Stimulated activated CD4-positive, alpha-beta T cell treated with anti-CD3 and anti-CD28 coated beads, Interleukin-12 subunit alpha, Interleukin-12 subunit beta, amount 100 ng/mL, for 48 hours (primary cell): ENCODE data around the gene GOSR1.
A peak's percentile ranks its signal among the peaks of the same experiment; 100 is the strongest.
"Not testable (repeated sequence)": the region's sequence is repeated elsewhere in the genome, so short reads cannot be mapped to it uniquely, and the experiment has no call there.

Source experiments
- DNase-seq, 3 donors: peaks; one replicate each; pipeline ENCODE4 v3.0.0-alpha.2; 2020; ENCODE audit warnings: low read depth in 2 of 3, low spot score in 1 of 3

Gene GOSR1

GRCh38 chr17:30477083-30477773 lies at the start of gene GOSR1:
TSS of gene GOSR1 (plus strand) at chr17:30477408. CDS start at chr17:30477434, 26 bp downstream.
- DNase-seq, result peak; percentile 87 to 89 (median 89)

- DNase-seq, result no peak
Measured at GRCh38 chr17:30427611-30428010, 49.6 kb upstream of the GOSR1 start.

GRCh38 chr17:30429155-30429554 lies 48.1 kb upstream of the GOSR1 start:
- DNase-seq, result no peak

GRCh38 chr17:30433514-30433913 lies 43.7 kb upstream of the GOSR1 start:
- DNase-seq, result no peak

GRCh38 chr17:30436729-30437128 lies 40.5 kb upstream of the GOSR1 start:
- DNase-seq, result no peak

- no peak for DNase-seq
Measured at GRCh38 chr17:30443721-30444120, 33.5 kb upstream of the GOSR1 start.

- DNase-seq, result not testable (repeated sequence)
Measured at GRCh38 chr17:30446640-30447039, 30.6 kb upstream of the GOSR1 start.

GRCh38 chr17:30449480-30449879 lies 27.7 kb upstream of the GOSR1 start:
- no peak for DNase-seq

- no peak for DNase-seq
Measured at GRCh38 chr17:30450125-30451027, 26.8 kb upstream of the GOSR1 start.

GRCh38 chr17:30454635-30455034 lies 22.6 kb upstream of the GOSR1 start:
- no peak for DNase-seq

- DNase-seq, result no peak
Measured at GRCh38 chr17:30458371-30458770, 18.8 kb upstream of the GOSR1 start.

- DNase-seq, result not testable (repeated sequence)
Measured at GRCh38 chr17:30458797-30459413, 18.3 kb upstream of the GOSR1 start.

GRCh38 chr17:30468465-30468864 lies 8.7 kb upstream of the GOSR1 start:
- DNase-seq, result no peak

GRCh38 chr17:30472238-30472890 lies 4.8 kb upstream of the GOSR1 start:
- DNase-seq, result no peak

- DNase-seq, result no peak
Measured at GRCh38 chr17:30475206-30475605, 2.0 kb upstream of the GOSR1 start.

GRCh38 chr17:30476726-30477082 lies 504 bp upstream of the GOSR1 start:
- peak in 1 of 3 donors; percentile 20 for DNase-seq

GRCh38 chr17:30477774-30478115 lies 537 bp downstream of the GOSR1 start:
- no peak for DNase-seq

- no peak for DNase-seq
Measured at GRCh38 chr17:30482555-30482954, 5.3 kb downstream of the GOSR1 start.

- DNase-seq, result no peak
Measured at GRCh38 chr17:30483159-30483558, 6.0 kb downstream of the GOSR1 start.

GRCh38 chr17:30493780-30494179 lies 16.6 kb downstream of the GOSR1 start:
- no peak for DNase-seq

GRCh38 chr17:30495586-30495985 lies 18.4 kb downstream of the GOSR1 start:
- DNase-seq, result no peak

- DNase-seq, result no peak
Measured at GRCh38 chr17:30503558-30503957, 26.4 kb downstream of the GOSR1 start.
